GM19043 (cell line): Measurements from ENCODE around the gene ITIH6.
"Not testable (repeated sequence)": the region's sequence is repeated elsewhere in the genome, so short reads cannot be mapped to it uniquely, and the experiment has no call there.

Experiments
- ATAC-seq: cut with Tn5 transposase; IDR thresholded peaks from one replicate; pipeline ENCODE4 v1.9.1; 2021; ENCODE audit warnings: low read depth; ENCODE audit not compliant: unreplicated experiment

The ITIH6 gene

DNA sequence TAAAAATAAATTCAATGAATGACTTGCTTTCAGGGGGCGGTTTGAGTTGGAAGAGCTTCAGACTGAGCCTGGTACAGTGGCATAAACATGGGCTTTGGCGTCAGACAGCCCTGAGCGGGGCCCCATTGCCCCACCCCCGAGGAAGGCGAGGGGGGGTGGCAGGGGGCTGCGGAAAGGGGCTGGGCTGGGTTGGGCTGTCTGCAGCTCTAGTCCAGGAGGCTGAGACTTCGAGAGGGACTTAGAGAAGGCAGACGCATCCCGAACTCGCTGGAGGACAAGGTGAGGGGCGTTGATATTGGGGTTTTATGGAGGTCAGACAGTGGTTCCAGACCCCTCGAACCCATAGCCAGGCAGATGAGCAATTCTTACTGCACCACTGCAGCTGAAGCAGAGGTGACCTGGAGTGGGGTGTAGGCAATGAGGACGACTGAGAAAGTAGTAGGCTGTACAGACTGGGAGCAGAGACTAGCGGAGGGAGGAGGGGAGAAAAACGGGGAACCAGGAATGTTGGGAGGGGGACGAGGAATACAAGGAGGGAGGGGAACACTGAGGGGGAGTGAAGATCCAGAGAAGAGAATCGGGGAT, 9.6 kb upstream of the ITIH6 start, which contains the start of gene MAGED2:
TSS of gene MAGED2 (plus strand) at position 222 of the 585 bp plus-strand sequence. CDS start 1,587 bp downstream, outside the sequence.
- no peak for ATAC-seq

DNA sequence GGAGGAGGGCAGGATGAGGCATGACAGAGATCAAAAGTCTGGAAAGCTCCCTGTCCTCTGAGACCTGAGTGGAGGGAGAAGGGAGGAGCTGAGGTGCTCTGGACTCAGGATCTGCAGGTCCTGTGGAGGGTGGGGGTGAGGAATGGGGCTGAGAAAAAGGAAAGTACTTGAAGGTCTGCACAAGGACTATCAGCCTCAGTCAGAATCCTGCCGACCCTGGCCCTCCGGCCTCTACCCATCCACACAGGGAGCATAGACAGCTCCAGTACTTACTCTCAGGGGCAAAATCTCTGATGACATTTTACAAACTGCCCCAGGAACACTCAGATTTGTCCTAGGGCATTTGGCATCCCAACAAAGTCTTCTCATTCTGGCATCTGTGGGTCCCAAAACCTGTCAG, 991 bp upstream of the ITIH6 start:
- ATAC-seq = no peak

DNA sequence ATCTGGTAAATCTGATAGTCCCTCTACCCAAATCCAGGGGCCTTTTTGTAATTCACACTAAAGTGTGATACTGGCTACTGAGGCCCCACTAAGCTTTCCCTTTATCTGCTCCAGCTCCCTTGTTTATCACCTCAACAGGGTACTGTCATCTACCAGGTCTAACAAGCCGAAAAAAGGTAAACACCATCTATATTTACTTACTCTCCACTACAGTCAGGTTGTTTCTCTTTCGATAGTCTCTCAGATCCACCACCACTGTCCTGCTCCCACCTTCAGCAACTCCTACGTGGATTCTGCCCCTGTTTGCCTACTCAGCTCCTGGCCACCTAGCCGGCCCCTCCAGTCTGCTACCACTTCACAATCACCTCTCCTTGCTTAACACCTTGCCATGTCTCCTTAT, 3.3 kb downstream of the ITIH6 start:
- ATAC-seq = no peak

DNA sequence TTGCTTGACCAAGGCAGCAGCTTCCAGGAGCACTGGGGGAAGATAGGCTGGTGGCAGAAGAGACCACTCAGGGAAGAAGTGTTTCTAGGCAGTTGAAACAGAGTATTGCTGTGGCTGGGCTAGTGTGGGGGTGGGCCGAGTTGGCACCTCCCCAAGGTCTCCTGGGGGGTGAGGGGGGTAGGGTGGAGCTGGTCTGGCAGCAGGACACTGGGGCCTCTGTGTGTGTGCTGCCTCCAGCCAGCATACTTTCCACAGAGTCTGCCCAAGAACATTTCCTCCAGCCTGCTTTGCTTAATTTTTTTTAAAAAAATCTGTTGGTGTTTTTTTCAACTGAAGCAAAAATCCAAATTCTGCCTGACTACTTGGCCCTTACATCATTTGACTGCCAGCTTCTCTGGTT, 4.0 kb downstream of the ITIH6 start:
- ATAC-seq = no peak

DNA sequence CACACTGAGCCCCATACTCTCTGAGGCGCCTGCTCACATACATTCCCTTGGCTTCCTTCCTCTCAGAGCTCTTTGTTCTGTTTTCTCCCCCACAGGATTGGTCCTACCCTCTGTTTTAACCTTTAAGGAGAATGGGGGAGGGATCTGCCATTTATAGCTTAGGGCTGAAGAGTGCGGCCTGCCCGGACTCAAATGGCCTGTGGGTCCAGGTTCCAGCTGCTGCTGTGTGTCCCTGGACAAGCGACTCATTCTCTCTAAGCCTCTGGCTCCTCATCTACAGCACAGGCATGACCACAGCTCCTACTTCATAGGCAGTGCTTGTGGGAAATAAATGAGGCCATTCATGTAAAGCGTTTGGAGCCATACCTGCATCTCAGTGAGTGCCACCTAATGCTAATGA, 8.7 kb downstream of the ITIH6 start:
- not testable (repeated sequence) for ATAC-seq

DNA sequence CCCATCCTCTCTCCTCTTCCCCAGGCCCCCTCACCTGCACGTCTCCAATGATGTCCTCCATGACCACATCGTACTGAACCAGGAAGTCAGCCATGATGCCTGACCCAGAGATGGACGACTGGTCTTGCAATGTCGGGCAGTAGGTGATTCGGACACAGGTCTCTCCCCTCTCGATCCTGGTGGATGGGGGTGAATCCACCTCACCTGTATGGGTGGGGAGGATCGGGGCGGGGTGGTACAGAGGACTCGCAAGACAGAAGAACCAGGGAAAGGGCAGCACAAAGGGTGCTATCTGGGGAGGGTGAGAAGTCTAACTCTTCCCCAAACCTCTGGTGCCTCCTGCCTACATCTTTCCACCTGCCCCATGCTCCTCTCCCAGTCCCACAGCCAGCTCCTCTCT, 9.6 kb downstream of the ITIH6 start:
- no peak for ATAC-seq

DNA sequence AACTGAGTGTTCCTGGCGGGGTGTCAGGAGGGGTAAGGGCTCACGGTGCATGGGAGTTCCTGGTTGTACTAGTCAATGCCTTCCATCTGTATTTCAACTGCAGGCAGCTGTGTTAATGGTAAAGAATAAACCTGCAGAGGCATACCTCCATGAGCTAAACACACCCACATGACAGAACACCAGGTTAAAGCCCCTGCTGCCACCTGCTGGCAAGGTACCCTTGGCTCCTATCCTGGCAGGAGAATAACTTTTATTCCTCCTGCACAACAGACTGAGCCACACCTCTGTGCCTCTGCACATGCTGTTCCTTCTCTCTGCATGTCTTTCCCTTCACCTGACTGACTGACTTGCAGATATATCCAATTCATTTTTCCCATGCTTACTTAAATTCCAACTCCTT, 11.1 kb downstream of the ITIH6 start:
- ATAC-seq = no peak

DNA sequence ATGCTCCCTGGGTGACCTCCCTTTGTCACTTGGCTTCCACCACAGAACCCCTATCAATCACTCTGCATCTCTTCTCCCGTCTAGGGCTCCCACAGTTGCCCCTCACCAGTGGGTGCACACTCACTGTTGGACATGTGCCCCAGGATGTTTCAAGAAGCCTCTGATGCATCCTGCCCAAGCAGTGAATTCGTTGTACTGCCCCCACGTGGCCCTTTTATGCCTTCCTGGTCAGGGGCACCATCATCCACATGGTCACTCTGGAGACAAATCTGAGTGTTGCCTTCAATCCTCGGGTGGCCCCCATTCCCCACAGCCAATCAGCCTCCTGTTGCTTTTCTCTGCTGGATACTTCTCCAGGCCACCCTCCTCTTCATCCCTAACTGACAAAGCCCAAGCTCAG, 12.2 kb downstream of the ITIH6 start:
- ATAC-seq = no peak

DNA sequence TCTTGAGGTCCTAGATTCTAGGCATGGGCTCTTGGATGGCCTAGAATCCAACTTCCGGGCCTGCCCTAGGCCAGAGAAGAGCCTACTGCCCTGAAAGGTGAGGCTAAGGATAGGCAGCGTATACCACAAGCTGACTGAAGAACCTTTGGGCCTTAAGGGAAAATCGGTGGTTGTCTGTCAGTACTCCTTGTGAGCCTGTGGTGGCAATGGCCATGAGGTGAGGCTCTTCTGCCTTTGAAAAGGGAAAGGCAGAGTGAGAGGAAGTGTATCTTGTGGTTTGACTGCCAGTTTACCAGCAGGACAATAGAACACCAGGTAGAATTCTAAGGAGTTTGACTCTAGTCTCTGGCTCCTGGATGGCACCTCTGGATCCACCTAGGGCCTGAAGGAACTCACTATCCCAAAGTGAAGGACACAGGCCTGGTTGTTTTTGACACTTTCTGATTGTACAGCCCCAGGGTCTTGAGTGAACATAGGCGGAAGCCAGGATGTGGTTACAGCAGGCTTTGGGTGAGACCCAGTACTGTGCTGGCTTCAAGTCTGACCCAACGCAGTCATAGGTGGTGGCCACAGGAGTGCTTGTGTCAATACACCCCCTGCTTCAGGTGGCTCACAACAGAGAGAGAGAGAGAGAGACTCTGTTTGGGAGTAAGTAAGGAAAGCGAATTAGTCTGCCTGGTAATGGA, 20.9 kb downstream of the ITIH6 start:
- no peak for ATAC-seq

DNA sequence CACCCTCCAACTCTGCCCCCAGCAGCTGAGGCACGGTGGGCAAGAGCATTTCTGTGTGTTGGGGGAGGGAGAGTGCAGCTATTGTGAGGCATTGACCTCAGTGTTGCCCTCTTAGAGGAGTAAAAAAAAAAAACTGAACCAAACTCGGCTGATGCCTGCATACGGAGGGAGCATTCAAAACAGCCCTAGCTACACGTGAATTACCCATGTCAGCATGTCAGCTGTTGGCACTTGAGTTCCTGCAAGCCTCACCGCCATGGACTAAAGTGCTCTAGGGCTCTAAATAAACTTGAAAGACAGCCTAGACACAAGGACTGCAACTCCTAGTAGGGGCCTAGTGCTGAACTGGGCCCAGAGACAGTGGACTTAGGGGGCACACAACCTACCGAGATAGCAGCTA, 22.0 kb downstream of the ITIH6 start:
- no peak for ATAC-seq

DNA sequence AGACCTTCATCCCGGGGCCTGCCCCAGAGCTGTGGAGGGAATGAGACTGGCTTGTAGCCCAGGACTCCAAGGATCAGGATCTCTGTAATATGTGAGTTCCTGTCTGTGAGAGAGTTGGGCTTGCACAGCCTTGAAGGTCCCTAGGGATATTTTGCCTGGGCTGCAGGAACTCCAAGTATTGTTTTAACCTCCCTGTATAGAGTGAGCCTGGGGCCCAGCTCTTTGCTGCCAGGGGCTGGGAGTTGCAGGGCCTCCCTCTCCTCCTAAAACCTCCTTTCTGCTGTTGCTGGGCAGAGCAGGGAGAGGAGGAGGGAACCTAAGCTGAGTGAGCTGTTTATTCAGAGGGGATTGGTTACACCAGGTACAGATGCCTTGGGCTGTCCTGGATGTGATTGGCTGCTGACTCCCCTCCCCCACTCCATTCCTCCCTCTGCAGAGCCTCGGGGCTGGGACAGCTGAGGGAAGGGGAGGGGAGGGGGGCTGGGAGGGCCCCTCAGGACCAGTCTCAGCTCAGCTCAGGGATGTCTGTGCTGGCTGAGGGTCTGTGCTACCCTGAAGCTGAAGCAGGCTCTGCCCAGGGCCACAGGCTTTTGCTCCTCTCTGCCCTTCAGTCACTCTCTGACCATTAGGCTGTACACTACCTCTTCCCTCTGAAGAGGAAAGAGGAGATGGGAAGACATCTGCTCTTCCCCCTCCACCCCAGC, 23.5 kb downstream of the ITIH6 start:
- not testable (repeated sequence) for ATAC-seq

DNA sequence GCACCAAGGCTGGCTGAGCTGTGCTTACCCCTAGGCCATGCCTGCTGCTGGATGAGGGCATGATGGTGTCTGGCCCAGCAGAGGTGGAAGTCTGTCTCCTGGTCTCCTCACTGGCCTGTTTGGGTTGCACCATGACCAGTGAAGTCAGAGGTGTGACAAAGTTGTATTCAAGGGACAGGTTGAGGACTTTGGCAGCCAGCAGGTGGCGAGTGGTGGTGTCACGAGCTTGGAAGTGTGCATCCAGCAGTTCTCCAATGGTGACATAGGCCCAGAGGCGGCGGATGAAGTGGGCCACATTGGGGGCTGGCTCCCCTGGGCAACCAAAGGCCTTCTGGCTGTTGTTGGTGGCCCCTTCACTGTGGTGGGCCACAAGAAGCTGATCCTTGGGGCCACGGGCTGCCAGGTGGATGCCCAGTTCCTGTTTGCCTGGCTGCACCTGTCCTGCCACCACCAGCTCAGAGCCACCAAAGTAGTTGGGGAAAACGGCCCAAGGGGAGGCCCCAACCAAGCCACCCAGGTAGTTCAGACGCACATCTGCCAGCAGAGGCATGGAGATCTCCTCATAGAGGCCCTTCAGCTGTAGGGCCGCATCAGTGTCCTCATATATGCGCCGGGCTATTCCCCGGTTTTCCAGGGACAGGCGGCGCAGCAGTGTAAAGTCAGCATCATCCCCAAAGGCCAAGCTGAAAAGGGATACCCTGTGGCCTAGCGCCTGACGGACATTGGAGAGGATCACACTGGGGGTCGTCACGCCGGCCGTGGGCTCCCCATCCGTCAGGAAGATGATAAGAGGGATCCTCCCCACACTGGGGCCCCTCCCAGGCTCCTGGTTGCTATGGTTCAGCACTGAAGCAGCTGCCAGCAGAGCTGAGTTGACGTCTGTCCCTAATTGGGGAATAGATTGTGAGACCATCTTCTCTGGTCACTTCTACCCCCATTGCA, 39.7 kb downstream of the ITIH6 start:
- no peak for ATAC-seq

DNA sequence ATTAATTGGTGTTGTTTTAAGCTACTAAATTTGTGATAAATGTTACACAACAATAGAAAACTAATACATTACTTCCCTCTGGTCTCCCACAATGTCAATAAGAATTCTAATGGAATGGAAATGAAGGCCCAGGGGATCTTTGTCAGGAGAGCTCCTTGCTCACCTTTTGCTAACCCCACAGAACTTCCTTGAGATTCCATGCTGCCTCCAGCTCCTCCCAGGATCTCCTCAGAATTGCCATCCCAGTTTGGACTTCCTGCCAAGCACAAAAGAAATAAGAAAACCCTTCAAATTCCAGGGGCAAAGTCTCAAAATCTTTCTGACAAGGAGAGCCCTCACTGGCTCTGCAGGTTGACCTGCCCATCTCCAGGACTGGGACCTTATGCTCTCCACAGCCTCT, 43.2 kb downstream of the ITIH6 start:
- no peak for ATAC-seq

DNA sequence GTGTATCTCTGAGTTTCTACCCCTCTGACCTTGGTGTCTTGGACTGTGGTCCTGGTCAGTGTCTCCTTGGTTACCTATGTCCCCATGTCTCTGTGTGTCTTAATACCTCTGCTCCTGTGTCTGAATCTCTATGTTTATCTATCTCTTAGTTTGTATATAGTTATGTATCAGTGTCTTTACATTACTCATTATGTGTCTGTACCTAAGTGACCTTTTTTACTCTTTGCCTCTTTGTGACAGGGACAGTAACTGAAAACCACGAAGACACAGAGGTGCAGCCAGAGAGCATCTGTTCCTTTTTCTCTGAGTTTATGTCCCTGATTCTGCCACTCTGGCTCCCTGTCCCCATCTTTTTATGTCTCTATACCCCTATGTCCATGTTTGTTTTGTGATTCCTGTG, 49.4 kb downstream of the ITIH6 start:
- no peak for ATAC-seq

DNA sequence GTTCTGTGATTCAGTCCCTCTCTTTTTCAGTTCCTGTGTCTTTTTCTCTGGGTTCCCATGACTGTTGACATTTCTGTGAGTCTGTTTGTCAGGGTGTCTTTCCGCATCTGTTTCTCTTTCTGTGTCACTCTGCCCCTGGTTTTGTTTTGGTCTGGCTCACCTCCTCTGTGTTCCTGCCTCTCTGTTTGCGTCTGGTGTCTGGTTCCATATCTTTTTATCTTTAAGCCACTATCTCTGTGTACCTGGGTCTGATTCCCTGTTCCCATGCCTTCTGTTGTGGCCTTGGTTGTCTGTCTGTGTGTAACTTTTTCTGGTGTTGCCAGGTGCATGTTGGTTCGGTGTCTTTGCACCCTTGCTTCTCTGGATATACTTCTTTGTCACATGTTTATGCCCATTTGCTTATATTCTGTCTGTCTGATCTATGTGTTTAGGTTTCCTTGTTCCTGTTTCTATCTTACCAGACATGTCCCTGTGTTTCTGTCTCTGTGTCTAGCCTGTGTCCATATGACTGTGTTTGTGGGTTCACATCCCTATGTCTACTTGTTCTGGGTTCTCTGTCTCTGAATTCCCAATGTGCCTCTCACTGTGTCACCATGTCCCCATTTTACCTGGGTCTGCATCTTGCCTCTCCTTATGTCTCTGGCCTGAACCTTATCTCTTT, 50.2 kb downstream of the ITIH6 start:
- ATAC-seq = no peak

DNA sequence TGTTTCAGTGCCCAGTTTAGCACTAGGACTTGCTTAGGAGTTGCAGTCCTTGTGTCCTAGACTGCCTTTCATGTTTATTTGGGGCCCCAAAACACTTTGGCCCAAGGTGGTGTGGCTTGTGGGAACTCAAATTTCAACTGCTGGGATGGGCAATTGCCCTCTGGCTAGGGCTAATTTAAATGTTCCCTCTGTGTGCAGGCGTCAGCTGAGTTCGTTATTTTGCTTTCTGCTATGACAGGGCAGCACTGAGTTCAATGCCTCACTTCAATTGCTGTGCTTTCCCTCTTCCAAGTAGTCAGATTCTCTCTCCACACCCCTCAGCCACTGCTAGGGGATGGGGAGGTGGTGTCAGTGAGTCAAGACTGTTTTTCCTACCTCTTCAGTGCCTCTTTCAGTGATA, 51.1 kb downstream of the ITIH6 start:
- no peak for ATAC-seq

DNA sequence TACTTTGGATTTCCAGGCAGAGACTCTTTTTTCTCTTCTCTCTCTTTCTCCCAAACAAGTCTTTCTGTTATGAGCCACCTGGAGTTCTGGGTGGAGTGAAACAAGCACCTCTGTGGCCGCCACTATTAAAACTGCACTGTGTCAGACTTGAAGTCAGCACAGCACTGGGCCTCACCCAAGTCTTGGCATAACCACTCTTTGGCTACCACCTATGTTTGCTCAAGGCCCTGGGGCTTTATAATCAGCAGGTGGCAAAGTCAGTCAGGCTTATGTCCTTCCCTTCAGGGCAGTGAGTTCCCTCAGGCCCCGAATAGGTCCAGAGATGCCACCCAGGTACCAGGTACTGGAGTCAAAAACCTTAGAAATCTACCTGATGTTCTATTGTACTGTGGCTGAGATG, 52.4 kb downstream of the ITIH6 start:
- ATAC-seq = no peak

DNA sequence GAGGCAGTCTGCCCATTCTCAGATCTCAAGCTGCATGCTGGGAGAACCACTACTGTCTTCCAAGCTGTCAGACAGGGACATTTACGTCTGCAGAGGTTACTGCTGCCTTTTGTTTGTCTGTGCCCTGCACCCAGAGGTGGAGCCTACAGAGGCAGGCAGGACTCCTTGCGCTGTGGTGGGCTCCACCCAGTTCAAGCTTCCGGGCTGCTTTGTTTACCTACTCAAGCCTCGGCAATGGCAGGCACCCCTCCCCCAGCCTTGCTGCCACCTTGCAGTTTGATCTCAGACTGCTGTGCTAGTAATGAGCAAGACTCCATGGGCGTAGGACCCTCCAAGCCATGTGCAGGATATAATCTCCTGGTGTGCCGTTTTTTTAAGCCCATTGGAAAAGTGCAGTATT, 59.5 kb downstream of the ITIH6 start:
- not testable (repeated sequence) for ATAC-seq

DNA sequence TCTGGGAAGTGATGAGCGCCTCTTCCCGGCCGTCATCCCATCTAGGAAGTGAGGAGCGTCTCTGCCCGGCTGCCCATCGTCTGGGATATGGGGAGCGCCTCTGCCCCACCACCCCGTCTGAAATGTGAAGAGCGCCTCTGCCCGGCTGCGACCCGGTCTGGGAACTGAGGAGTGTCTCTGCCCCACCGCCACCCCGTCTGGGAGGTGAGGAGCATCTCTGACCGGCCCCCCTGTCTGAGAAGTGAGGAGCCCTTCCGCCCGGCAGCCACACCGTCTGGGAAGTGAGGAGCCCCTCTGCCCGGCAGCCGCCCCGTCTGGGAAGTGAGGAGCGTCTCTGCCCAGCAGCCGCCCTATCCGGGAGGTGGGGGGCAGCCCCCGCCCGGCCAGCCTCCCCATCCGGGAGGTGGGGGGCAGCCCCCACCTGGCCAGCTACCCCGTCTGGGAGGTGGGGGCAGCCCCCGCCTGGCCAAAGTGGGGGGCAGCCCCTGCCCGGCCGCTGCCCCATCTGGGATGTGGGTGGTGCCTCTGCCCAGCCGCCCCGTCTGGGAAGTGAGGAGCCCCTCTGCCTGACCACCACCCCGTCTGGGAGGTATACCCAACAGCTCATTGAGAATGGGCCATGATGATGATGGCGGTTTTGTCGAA, 61.6 kb downstream of the ITIH6 start:
- ATAC-seq = not testable (repeated sequence)

DNA sequence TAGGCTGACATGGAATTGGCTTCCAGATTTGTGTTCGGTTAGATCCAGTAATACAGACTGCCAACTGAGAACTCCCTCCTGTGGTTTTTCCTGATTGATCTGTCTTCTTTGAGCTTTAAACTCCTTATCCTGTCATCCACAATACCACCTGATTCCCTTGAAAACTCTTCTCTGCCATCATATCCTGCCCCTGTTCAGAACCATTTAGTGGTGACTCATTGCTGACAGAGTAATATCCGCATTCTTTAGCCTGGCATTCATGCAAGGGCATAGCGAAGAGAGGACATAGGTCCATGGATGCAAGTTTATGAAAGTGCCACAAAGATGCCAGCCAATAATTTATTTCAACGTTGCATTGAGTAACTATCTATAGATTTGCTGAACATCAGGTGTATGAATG, 76.6 kb downstream of the ITIH6 start:
- ATAC-seq = no peak
